ENCODE results near the gene VWA5B1. TPM values are rescaled to one million over a fixed set of nuclear protein-coding genes. Genes with fewer than 3 reads are reported as not detected.

The VWA5B1 gene
- total RNA-seq, 6 experiments from 2014 or later, result not detected

GRCh38 chr1:20308569-20308968 lies 17.9 kb downstream of the VWA5B1 start:
- no peak for DNase-seq
- Mint-ChIP-seq H3K4me3 (no peak overlapping the region), H3K36me3 (ENCODE audit: low read depth) (no peaks in the 10 kb centered on the region), H3K27me3 (ENCODE audit: insufficient read depth) (peaks cover 20% of the 10 kb centered on the region), H3K4me1 (ENCODE audit: low read depth) (no peaks in the 10 kb centered on the region), H3K27ac (no peak overlapping the region), H3K9me3 (no peaks in the 10 kb centered on the region)
- TF ChIP-seq CTCF (IDR thresholded peaks at IDR 0.05), result no peak

- DNase-seq, result no peak
- H3K9me3 Mint-ChIP-seq, result no peaks in the 10 kb centered on the region
Measured at GRCh38 chr1:20311289-20311688, 20.6 kb downstream of the VWA5B1 start.

GRCh38 chr1:20312310-20312709 lies 21.6 kb downstream of the VWA5B1 start:
- H3K9me3 Mint-ChIP-seq, result no peaks in the 10 kb centered on the region
- H3K36me3 Mint-ChIP-seq (ENCODE audit: low read depth), result no peaks in the 10 kb centered on the region
- no peak overlapping the region for H3K27ac Mint-ChIP-seq
- H3K4me3 Mint-ChIP-seq, result no peak overlapping the region
- H3K27me3 Mint-ChIP-seq (ENCODE audit: insufficient read depth), result peaks cover 24% of the 10 kb centered on the region
- TF ChIP-seq CTCF (IDR thresholded peaks at IDR 0.05), result no peak
- no peaks in the 10 kb centered on the region for H3K4me1 Mint-ChIP-seq (ENCODE audit: low read depth)
- DNase-seq, result no peak

More at GRCh38 chr1:20311289-20311688, 20.6 kb downstream of the VWA5B1 start:
- no peak for TF ChIP-seq CTCF (IDR thresholded peaks at IDR 0.05)
- Mint-ChIP-seq H3K4me3 (no peak overlapping the region), H3K36me3 (ENCODE audit: low read depth) (no peaks in the 10 kb centered on the region), H3K27ac (no peak overlapping the region), H3K4me1 (ENCODE audit: low read depth) (no peaks in the 10 kb centered on the region), H3K27me3 (ENCODE audit: insufficient read depth) (peaks cover 24% of the 10 kb centered on the region)

- DNase-seq, result no peak
- H3K27me3 Mint-ChIP-seq (ENCODE audit: insufficient read depth), result peaks cover 24% of the 10 kb centered on the region
- no peaks in the 10 kb centered on the region for H3K9me3 Mint-ChIP-seq
- TF ChIP-seq CTCF (IDR thresholded peaks at IDR 0.05), result no peak
- H3K4me3 Mint-ChIP-seq, result no peak overlapping the region
- no peaks in the 10 kb centered on the region for H3K4me1 Mint-ChIP-seq (ENCODE audit: low read depth)
- H3K27ac Mint-ChIP-seq, result no peak overlapping the region
- H3K36me3 Mint-ChIP-seq (ENCODE audit: low read depth), result no peaks in the 10 kb centered on the region
Measured at GRCh38 chr1:20312818-20313217, 22.1 kb downstream of the VWA5B1 start.

GRCh38 chr1:20317471-20317870 lies 26.8 kb downstream of the VWA5B1 start:
- Mint-ChIP-seq H3K4me3 (no peak overlapping the region), H3K4me1 (ENCODE audit: low read depth) (no peaks in the 10 kb centered on the region; the same call in 1 of the 2 replicates), H3K9me3 (no peaks in the 10 kb centered on the region), H3K27me3 (ENCODE audit: insufficient read depth) (peaks cover 31% of the 10 kb centered on the region), H3K36me3 (ENCODE audit: low read depth) (peaks cover 1% of the 10 kb centered on the region; the same call in 1 of the 2 replicates), H3K27ac (no peak overlapping the region)
- TF ChIP-seq CTCF (IDR thresholded peaks at IDR 0.05), result no peak
- DNase-seq, result no peak

GRCh38 chr1:20318521-20318920 lies 27.8 kb downstream of the VWA5B1 start:
- DNase-seq, result no peak
- no peaks in the 10 kb centered on the region for H3K9me3 Mint-ChIP-seq
- H3K27me3 Mint-ChIP-seq (ENCODE audit: insufficient read depth), result peaks cover 30% of the 10 kb centered on the region
- no peak overlapping the region for H3K4me3 Mint-ChIP-seq
- no peak for TF ChIP-seq CTCF (IDR thresholded peaks at IDR 0.05)
- H3K27ac Mint-ChIP-seq, result no peak overlapping the region
- H3K4me1 Mint-ChIP-seq (ENCODE audit: low read depth), result peaks cover 4% of the 10 kb centered on the region; the same call in 1 of the 2 replicates
- H3K36me3 Mint-ChIP-seq (ENCODE audit: low read depth), result peaks cover 4% of the 10 kb centered on the region; the same call in 1 of the 2 replicates
